ENCODE data around the gene TTYH1.
"Not testable (repeated sequence)": the region's sequence is repeated elsewhere in the genome, so short reads cannot be mapped to it uniquely, and the experiment has no call there.

TTYH1 gene

GRCh38 chr19:54461613-54462012, 46.3 kb downstream of the TTYH1 start:
- no peak for DNase-seq (ENCODE audit: low read depth)

- DNase-seq (ENCODE audit: low read depth), result no peak
Observed at GRCh38 chr19:54462047-54462654, 46.9 kb downstream of the TTYH1 start.

GRCh38 chr19:54462655-54463530, 47.6 kb downstream of the TTYH1 start:
- no peak for DNase-seq (ENCODE audit: low read depth)

- DNase-seq (ENCODE audit: low read depth), result peak; percentile 89
Observed at GRCh38 chr19:54463531-54464043, 48.3 kb downstream of the TTYH1 start, which contains the start of gene LENG9. Gene LENG9, minus strand, starts transcription at chr19:54463778. Its CDS starts 252 bp downstream, at chr19:54463526.

- DNase-seq (ENCODE audit: low read depth), result peak; percentile 70
Observed at GRCh38 chr19:54464044-54464629, 48.9 kb downstream of the TTYH1 start.

- peak; percentile 69 for DNase-seq (ENCODE audit: low read depth)
Observed at GRCh38 chr19:54464630-54465425, 49.6 kb downstream of the TTYH1 start.

GRCh38 chr19:54465426-54466109, 50.3 kb downstream of the TTYH1 start:
- no peak for DNase-seq (ENCODE audit: low read depth)

- DNase-seq (ENCODE audit: low read depth), result not testable (repeated sequence)
Observed at GRCh38 chr19:54466110-54466480, 50.8 kb downstream of the TTYH1 start.

- DNase-seq (ENCODE audit: low read depth), result no peak
Observed at GRCh38 chr19:54469496-54469934, 54.3 kb downstream of the TTYH1 start.

- DNase-seq (ENCODE audit: low read depth), result no peak
Observed at GRCh38 chr19:54470276-54470887, 55.1 kb downstream of the TTYH1 start.

- DNase-seq (ENCODE audit: low read depth), result no peak
Observed at GRCh38 chr19:54470991-54471782, 55.9 kb downstream of the TTYH1 start.

- no peak for DNase-seq (ENCODE audit: low read depth)
Observed at GRCh38 chr19:54473071-54473891, 58.0 kb downstream of the TTYH1 start, which contains the start of gene CDC42EP5. Gene CDC42EP5, minus strand, starts transcription at chr19:54473296. Its CDS starts 7,749 bp downstream, at chr19:54465547.

- no peak for DNase-seq (ENCODE audit: low read depth)
Observed at GRCh38 chr19:54473892-54474372, 58.7 kb downstream of the TTYH1 start.

GRCh38 chr19:54475706-54476105, 60.4 kb downstream of the TTYH1 start:
- DNase-seq (ENCODE audit: low read depth), result no peak

GRCh38 chr19:54477650-54478049, 62.4 kb downstream of the TTYH1 start:
- DNase-seq (ENCODE audit: low read depth), result no peak

- no peak for DNase-seq (ENCODE audit: low read depth)
Observed at GRCh38 chr19:54478677-54479266, 63.5 kb downstream of the TTYH1 start.

- DNase-seq (ENCODE audit: low read depth), result no peak
Observed at GRCh38 chr19:54480051-54480450, 64.8 kb downstream of the TTYH1 start.

- no peak for DNase-seq (ENCODE audit: low read depth)
Observed at GRCh38 chr19:54481326-54481930, 66.2 kb downstream of the TTYH1 start.

All from stimulated activated CD8-positive, alpha-beta memory T cell treated with anti-CD3 and anti-CD28 coated beads, Interleukin-7, amount 100 ng/mL, for 24 hours (primary cell).